ENCODE data around the gene CCDC60.

DNA sequence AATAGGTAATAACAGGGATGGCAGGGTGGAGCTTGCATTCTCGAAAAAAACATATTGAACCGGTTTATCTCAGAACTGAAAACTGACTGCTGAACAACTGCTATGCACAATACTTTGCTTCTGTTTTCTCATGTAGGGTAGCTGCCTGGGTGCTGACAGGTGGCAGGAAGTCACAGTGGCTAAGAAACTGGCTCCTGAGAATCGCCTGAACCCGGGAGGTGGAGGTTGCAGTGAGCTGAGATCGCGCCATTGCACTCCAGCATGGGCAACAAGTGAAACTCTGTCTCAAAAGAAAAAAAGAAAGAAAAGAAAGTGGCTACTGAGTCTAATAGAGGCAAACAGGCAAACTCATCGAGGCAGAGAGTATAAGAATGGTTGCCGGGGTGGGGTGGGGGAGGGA is 113.1 kb downstream of the CCDC60 start:
- TF ChIP-seq, protein P1, sequence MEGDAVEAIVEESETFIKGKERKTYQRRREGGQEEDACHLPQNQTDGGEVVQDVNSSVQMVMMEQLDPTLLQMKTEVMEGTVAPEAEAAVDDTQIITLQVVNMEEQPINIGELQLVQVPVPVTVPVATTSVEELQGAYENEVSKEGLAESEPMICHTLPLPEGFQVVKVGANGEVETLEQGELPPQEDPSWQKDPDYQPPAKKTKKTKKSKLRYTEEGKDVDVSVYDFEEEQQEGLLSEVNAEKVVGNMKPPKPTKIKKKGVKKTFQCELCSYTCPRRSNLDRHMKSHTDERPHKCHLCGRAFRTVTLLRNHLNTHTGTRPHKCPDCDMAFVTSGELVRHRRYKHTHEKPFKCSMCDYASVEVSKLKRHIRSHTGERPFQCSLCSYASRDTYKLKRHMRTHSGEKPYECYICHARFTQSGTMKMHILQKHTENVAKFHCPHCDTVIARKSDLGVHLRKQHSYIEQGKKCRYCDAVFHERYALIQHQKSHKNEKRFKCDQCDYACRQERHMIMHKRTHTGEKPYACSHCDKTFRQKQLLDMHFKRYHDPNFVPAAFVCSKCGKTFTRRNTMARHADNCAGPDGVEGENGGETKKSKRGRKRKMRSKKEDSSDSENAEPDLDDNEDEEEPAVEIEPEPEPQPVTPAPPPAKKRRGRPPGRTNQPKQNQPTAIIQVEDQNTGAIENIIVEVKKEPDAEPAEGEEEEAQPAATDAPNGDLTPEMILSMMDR (IDR thresholded peaks at IDR 0.05) = no peak
- no peak for TF ChIP-seq POLR2AphosphoS5 (IDR thresholded peaks at IDR 0.05)

Data from prostate gland (tissue), 2 donors.